ENCODE measurements around the gene AP1G2. TPM values are rescaled to one million over a fixed set of nuclear protein-coding genes. Genes with fewer than 3 reads are reported as not detected.

Gene AP1G2
- total and polyA plus RNA-seq, 2 of the 4 experiments (the other 2 are of a cell fraction), result 2.9 to 19.2 TPM

GRCh38 chr14:23555882-23556699 lies 11.5 kb downstream of the AP1G2 start, which contains the start of gene THTPA (continued):
- TF ChIP-seq POLR2A (IDR thresholded peaks at IDR 0.05; ENCODE audit: low read depth, low read length), result peak; percentile 69; the same call in 1 of the 2 replicates
- no peak for TF ChIP-seq CHD1 (IDR thresholded peaks at IDR 0.05; ENCODE audit: low read depth, low read length)
- TF ChIP-seq, protein P1, sequence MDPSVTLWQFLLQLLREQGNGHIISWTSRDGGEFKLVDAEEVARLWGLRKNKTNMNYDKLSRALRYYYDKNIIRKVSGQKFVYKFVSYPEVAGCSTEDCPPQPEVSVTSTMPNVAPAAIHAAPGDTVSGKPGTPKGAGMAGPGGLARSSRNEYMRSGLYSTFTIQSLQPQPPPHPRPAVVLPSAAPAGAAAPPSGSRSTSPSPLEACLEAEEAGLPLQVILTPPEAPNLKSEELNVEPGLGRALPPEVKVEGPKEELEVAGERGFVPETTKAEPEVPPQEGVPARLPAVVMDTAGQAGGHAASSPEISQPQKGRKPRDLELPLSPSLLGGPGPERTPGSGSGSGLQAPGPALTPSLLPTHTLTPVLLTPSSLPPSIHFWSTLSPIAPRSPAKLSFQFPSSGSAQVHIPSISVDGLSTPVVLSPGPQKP (IDR thresholded peaks at IDR 0.05; ENCODE audit: borderline replicate concordance, low read depth, low read length), result no peak
- peak; percentile 86 for TF ChIP-seq CEBPB (IDR thresholded peaks at IDR 0.05; ENCODE audit: low read depth, low read length)
- TF ChIP-seq RFX5 (IDR thresholded peaks at IDR 0.05; ENCODE audit: low read depth, low read length), result no peak
- TF ChIP-seq RAD21 (IDR thresholded peaks at IDR 0.05; ENCODE audit: low read length), result no peak

Data from IMR-90 (cell line).